IPS DF 4.7 (cell line): ENCODE data around the gene SEPTIN1.
"Not testable (repeated sequence)": the region's sequence is repeated elsewhere in the genome, so short reads cannot be mapped to it uniquely, and the experiment has no call there.

Experiments
- DNase-seq: peaks from one replicate; pipeline ENCODE4 v3.0.0-alpha.2; 2013; ENCODE audit warnings: low spot score; ENCODE audit errors: extremely low read depth

The SEPTIN1 gene

GRCh38 chr16:30357715-30358576, 24.4 kb downstream of the SEPTIN1 start:
- DNase-seq: no peak

GRCh38 chr16:30357085-30357714, 25.2 kb downstream of the SEPTIN1 start:
- no peak for DNase-seq

- no peak for DNase-seq
Observed at GRCh38 chr16:30356401-30357084, 25.8 kb downstream of the SEPTIN1 start.

GRCh38 chr16:30355954-30356308, 26.4 kb downstream of the SEPTIN1 start:
- no peak for DNase-seq

- DNase-seq: peak; percentile 96
Observed at GRCh38 chr16:30355144-30355953, 27.0 kb downstream of the SEPTIN1 start, which contains the start of gene CD2BP2. Gene CD2BP2 (minus strand): TSS chr16:30355308. CDS start chr16:30354681, 627 bp downstream.

GRCh38 chr16:30354423-30355143, 27.8 kb downstream of the SEPTIN1 start:
- DNase-seq: no peak

- DNase-seq: no peak
Observed at GRCh38 chr16:30353438-30354129, 28.8 kb downstream of the SEPTIN1 start.

GRCh38 chr16:30352488-30353401, 29.6 kb downstream of the SEPTIN1 start:
- no peak for DNase-seq

GRCh38 chr16:30351586-30352419, 30.6 kb downstream of the SEPTIN1 start:
- DNase-seq: no peak

- no peak for DNase-seq
Observed at GRCh38 chr16:30351001-30351441, 31.3 kb downstream of the SEPTIN1 start.

GRCh38 chr16:30350134-30350871, 32.1 kb downstream of the SEPTIN1 start:
- DNase-seq: no peak

- no peak for DNase-seq
Observed at GRCh38 chr16:30349675-30350074, 32.7 kb downstream of the SEPTIN1 start.

GRCh38 chr16:30348929-30349328, 33.4 kb downstream of the SEPTIN1 start:
- no peak for DNase-seq

- no peak for DNase-seq
Observed at GRCh38 chr16:30348113-30348512, 34.2 kb downstream of the SEPTIN1 start.

GRCh38 chr16:30346286-30346685, 36.1 kb downstream of the SEPTIN1 start:
- no peak for DNase-seq

- not testable (repeated sequence) for DNase-seq
Observed at GRCh38 chr16:30343491-30343820, 38.9 kb downstream of the SEPTIN1 start.

- no peak for DNase-seq
Observed at GRCh38 chr16:30342751-30343490, 39.4 kb downstream of the SEPTIN1 start.
